ENCODE data around the gene STK32C. TPM values are rescaled to one million over a fixed set of nuclear protein-coding genes. Genes with fewer than 3 reads are reported as not detected.

Gene STK32C
- total and polyA plus RNA-seq, 4 donors, result 14.5 to 41.6 (median 28.1) TPM

DNA sequence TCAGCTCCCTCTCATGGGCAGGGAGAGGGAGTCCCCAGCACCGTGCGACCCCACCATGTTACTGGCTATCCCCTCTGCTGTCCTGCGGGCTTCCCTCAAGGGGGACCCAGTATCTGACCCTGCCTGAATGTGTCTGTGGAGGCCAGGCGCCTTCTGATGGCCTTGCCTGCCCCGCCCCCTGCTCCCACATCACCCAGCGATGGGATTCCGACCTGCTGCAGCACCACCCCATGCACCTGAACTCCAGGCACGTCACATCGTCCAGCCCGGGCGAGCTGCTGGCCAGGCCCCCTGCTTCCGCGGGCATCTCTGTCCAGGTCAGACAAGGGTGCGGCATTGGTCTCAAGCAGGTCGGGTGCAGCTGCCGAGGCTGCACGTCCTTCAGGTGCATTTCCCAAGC is 43.2 kb upstream of the STK32C start:
- no peaks in the 10 kb centered on the region for H3K27me3 ChIP-seq (ENCODE audit: control insufficient read depth, insufficient read depth, low read length)
- H3K9me3 ChIP-seq (ENCODE audit: control insufficient read depth, insufficient read depth, low read length), result no peaks in the 10 kb centered on the region
- no peak overlapping the region for H3K27ac ChIP-seq (ENCODE audit: low read depth, low read length)
- H3K4me1 ChIP-seq (ENCODE audit: control insufficient read depth, insufficient read depth, low read length), result no peaks in the 10 kb centered on the region
- peaks cover 94% of the 10 kb centered on the region for H3K36me3 ChIP-seq (ENCODE audit: control insufficient read depth, insufficient read depth, low read length)
- H3K4me3 ChIP-seq (ENCODE audit: low read depth, low read length), result no peak overlapping the region
- no peak for DNase-seq (ENCODE audit: low read depth in 4 of 6, low spot score in 6 of 6)
- WGBS (ENCODE audit: insufficient coverage), result 91% methylated on average over 17 of the region's 17 CpGs

DNA sequence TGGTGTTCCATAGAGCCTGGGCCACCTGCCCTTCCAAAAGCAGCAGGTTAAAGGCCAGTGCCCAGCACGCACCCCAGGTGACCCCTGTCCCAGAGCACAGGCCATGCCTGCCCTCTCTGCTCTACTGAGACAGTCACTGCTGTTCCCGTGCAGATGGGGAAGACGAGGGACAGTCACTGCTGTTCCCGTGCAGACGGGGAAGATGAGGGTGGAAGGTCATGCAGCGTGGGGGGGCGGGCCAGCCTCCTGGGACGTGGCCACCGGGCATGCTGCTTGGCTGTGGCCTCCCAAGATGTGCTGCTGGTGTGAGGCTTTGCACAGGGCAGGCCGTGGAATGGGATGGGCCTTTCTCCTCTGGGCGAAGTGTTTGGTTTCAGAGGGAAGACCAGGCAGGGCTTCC is 42.6 kb upstream of the STK32C start:
- Histone ChIP-seq H3K36me3 (ENCODE audit: control insufficient read depth, insufficient read depth, low read length) (peaks cover 93% of the 10 kb centered on the region), H3K4me3 (ENCODE audit: low read depth, low read length) (no peak overlapping the region), H3K27ac (ENCODE audit: low read depth, low read length) (no peak overlapping the region), H3K4me1 (ENCODE audit: control insufficient read depth, insufficient read depth, low read length) (no peaks in the 10 kb centered on the region), H3K27me3 (ENCODE audit: control insufficient read depth, insufficient read depth, low read length) (no peaks in the 10 kb centered on the region), H3K9me3 (ENCODE audit: control insufficient read depth, insufficient read depth, low read length) (no peaks in the 10 kb centered on the region)
- no peak for DNase-seq (ENCODE audit: low read depth in 4 of 6, low spot score in 6 of 6)
- 78% methylated on average over 10 of the region's 11 CpGs for WGBS (ENCODE audit: insufficient coverage)

DNA sequence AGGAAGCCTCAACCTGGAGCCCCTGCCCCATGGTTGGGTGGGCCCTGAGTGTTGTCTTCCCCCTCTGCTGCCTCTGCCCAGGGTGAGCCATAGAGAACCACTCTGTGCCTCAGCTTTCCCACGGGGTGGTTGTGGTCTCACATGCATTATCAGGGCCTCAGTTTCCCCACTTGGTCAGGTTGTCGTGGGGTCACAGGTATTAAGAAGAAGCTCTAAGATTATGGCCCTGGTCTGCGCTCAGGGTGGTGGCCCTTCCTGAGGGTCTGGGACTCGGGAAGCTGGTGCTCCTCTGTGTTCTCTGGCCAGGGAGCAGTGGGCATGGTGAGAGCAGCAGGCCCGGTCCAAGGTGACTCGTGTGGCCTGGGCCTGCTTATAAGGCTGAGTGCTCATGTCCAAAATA is 42.0 kb upstream of the STK32C start:
- Histone ChIP-seq H3K9me3 (ENCODE audit: control insufficient read depth, insufficient read depth, low read length) (no peaks in the 10 kb centered on the region), H3K27me3 (ENCODE audit: control insufficient read depth, insufficient read depth, low read length) (no peaks in the 10 kb centered on the region), H3K4me3 (ENCODE audit: low read depth, low read length) (no peak overlapping the region), H3K27ac (ENCODE audit: low read depth, low read length) (no peak overlapping the region), H3K36me3 (ENCODE audit: control insufficient read depth, insufficient read depth, low read length) (peaks cover 92% of the 10 kb centered on the region), H3K4me1 (ENCODE audit: control insufficient read depth, insufficient read depth, low read length) (no peaks in the 10 kb centered on the region)
- WGBS (ENCODE audit: insufficient coverage), result 86% methylated on average over 6 of the region's 6 CpGs
- DNase-seq (ENCODE audit: low read depth in 4 of 6, low spot score in 6 of 6), result no peak

DNA sequence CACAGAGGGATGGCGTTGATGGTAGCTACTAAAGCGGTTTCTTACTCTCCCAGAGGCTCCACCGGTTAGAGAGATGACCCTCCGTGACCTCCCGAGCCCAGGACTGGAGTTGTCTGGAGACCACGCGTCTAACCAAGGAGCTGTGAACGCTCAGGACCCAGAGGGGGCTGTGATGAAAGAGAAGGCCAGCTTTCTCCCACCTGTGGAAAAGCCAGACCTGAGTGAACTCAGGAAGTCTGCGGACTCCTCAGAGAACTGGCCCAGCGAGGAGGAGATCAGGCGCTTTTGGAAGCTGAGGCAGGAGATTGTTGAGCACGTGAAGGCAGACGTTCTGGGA is 40.1 kb upstream of the STK32C start:
- Histone ChIP-seq H3K36me3 (ENCODE audit: control insufficient read depth, insufficient read depth, low read length) (peaks cover 82% of the 10 kb centered on the region), H3K4me1 (ENCODE audit: control insufficient read depth, insufficient read depth, low read length) (no peaks in the 10 kb centered on the region), H3K27me3 (ENCODE audit: control insufficient read depth, insufficient read depth, low read length) (no peaks in the 10 kb centered on the region), H3K4me3 (ENCODE audit: low read depth, low read length) (no peak overlapping the region), H3K27ac (ENCODE audit: low read depth, low read length) (no peak overlapping the region), H3K9me3 (ENCODE audit: control insufficient read depth, insufficient read depth, low read length) (no peaks in the 10 kb centered on the region)
- DNase-seq (ENCODE audit: low read depth in 4 of 6, low spot score in 6 of 6), result no peak
- WGBS (ENCODE audit: insufficient coverage), result 81% methylated on average over 13 of the region's 13 CpGs

DNA sequence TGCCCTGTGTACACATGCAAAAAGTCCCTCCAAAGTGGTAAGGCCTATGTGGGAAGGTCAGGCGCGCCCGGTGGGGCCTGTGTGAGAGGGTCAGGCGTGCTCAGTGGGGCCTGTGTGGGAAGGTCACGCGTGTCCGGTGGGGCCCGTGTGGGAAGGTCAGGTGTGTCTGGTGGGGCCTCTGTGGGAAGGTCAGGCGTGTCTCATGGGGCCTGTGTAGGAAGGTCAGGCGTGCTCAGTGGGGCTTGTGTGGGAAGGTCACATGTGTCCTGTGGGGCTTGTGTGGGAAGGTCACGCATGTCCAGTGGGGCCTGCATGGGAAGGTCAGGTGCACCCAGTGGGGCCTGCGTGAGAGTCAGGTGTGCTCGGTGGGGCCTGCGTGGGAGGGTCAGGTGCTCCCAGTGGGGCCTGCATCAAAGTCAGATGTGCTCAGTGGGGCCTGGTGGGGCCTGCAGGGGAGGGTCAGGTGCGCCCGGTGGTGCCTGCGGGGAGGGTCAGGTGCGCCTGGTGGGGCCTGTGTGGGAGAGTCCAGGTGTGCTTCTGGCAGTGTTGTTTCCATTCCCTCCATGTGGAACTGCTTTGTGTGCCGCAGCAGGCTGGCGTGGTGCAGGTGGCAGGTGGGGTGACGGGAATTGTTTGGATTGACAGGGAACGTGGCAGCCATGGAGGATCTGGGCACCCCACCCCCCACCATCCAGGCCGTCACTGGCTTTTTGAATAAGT is 39.6 kb upstream of the STK32C start:
- no peaks in the 10 kb centered on the region for H3K27me3 ChIP-seq (ENCODE audit: control insufficient read depth, insufficient read depth, low read length)
- H3K4me3 ChIP-seq (ENCODE audit: low read depth, low read length), result no peak overlapping the region
- DNase-seq (ENCODE audit: low read depth in 4 of 6, low spot score in 6 of 6), result no peak
- H3K27ac ChIP-seq (ENCODE audit: low read depth, low read length), result no peak overlapping the region
- 97% methylated on average over 20 of the region's 23 CpGs for WGBS (ENCODE audit: insufficient coverage)
- no peaks in the 10 kb centered on the region for H3K4me1 ChIP-seq (ENCODE audit: control insufficient read depth, insufficient read depth, low read length)
- H3K36me3 ChIP-seq (ENCODE audit: control insufficient read depth, insufficient read depth, low read length), result peaks cover 78% of the 10 kb centered on the region
- no peaks in the 10 kb centered on the region for H3K9me3 ChIP-seq (ENCODE audit: control insufficient read depth, insufficient read depth, low read length)

DNA sequence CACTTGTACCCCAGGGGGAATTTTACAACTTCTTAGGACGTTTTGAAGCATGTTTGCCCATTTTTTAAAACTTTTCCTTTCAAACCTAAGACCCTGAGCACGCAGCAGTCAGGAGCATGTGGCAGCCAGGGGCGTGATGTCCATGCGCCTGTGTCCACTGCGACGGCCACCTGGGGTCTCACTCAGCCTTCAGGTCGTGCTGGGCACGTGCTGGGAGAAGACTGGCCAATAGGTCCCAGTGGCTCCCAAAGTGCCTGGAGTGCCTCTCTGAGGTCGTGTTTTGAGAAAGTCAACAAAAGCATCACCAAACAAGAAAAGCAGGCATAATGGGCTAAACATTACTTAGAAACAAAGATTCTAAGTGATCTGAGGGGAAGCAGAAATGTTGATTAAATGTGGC is 39.1 kb upstream of the STK32C start:
- H3K4me1 ChIP-seq (ENCODE audit: control insufficient read depth, insufficient read depth, low read length), result no peaks in the 10 kb centered on the region
- WGBS (ENCODE audit: insufficient coverage), result 89% methylated on average over 9 of the region's 9 CpGs
- no peak overlapping the region for H3K27ac ChIP-seq (ENCODE audit: low read depth, low read length)
- DNase-seq (ENCODE audit: low read depth in 4 of 6, low spot score in 6 of 6), result no peak
- H3K9me3 ChIP-seq (ENCODE audit: control insufficient read depth, insufficient read depth, low read length), result no peaks in the 10 kb centered on the region
- H3K27me3 ChIP-seq (ENCODE audit: control insufficient read depth, insufficient read depth, low read length), result no peaks in the 10 kb centered on the region
- H3K36me3 ChIP-seq (ENCODE audit: control insufficient read depth, insufficient read depth, low read length), result peaks cover 79% of the 10 kb centered on the region
- no peak overlapping the region for H3K4me3 ChIP-seq (ENCODE audit: low read depth, low read length)

DNA sequence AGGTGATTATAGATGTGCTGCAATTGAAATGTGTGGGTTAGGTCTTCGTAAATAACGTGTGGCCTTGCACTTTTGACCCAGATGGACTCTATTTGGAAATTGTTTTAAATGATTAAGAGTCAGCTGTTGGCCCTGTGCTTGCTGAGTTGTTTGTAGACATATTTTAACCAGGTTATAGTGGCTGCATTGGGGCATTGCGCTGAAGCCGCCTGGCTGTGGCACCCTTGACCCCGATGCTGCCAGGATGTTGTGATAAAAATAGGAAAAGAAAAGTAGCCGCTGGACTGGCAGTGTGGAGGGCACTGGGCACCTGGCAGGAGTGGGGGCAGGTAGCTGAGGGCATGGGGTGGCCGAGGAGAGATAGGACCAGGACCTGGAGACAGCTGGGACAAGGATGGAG is 37.6 kb upstream of the STK32C start:
- Histone ChIP-seq H3K9me3 (ENCODE audit: control insufficient read depth, insufficient read depth, low read length) (no peaks in the 10 kb centered on the region), H3K4me1 (ENCODE audit: control insufficient read depth, insufficient read depth, low read length) (no peaks in the 10 kb centered on the region), H3K27me3 (ENCODE audit: control insufficient read depth, insufficient read depth, low read length) (no peaks in the 10 kb centered on the region), H3K36me3 (ENCODE audit: control insufficient read depth, insufficient read depth, low read length) (peaks cover 70% of the 10 kb centered on the region), H3K27ac (ENCODE audit: low read depth, low read length) (no peak overlapping the region), H3K4me3 (ENCODE audit: low read depth, low read length) (no peak overlapping the region)
- no peak for DNase-seq (ENCODE audit: low read depth in 4 of 6, low spot score in 6 of 6)
- WGBS (ENCODE audit: insufficient coverage), result 94% methylated on average over 7 of the region's 7 CpGs

DNA sequence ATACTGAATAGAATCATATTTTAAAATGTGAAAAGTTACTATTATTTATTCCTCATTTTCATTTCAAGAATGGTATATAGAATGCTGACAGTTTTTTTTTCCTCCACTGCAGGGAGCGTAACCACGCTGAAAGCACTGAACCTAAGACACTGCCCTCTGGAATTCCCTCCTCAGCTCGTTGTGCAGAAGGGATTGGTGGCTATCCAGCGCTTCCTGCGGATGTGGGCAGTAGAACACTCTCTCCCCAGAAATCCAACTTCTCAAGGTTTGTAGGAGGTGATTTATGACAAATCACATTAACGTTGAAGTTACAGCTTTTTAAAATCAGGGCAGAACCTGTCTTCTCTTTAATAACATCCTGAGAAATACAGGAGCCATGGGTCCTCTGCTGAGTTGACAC is 36.6 kb upstream of the STK32C start:
- H3K4me3 ChIP-seq (ENCODE audit: low read depth, low read length), result no peak overlapping the region
- DNase-seq (ENCODE audit: low read depth in 4 of 6, low spot score in 6 of 6), result no peak
- WGBS (ENCODE audit: insufficient coverage), result 83% methylated on average over 1 of the region's 6 CpGs
- H3K4me1 ChIP-seq (ENCODE audit: control insufficient read depth, insufficient read depth, low read length), result no peaks in the 10 kb centered on the region
- H3K27me3 ChIP-seq (ENCODE audit: control insufficient read depth, insufficient read depth, low read length), result no peaks in the 10 kb centered on the region
- H3K27ac ChIP-seq (ENCODE audit: low read depth, low read length), result no peak overlapping the region
- H3K9me3 ChIP-seq (ENCODE audit: control insufficient read depth, insufficient read depth, low read length), result no peaks in the 10 kb centered on the region
- H3K36me3 ChIP-seq (ENCODE audit: control insufficient read depth, insufficient read depth, low read length), result peaks cover 67% of the 10 kb centered on the region

DNA sequence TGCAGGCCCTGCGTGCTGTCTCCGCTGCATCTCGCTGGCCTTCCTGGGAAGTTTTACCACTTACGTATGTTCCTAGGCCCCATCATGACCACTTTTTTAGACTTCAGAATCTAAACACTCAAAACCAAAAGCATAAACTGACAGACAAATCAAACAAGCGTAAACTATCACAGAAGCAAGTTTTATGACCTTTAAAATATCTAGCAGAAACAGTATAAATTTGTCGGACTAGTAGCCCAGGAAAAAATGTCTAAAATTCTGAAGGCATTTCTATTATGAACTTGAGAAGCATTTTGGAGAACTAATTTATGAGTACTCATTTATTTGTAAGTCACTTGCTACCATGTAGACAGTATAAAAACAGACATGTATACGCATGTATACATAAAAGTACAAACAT is 34.8 kb upstream of the STK32C start:
- Histone ChIP-seq H3K36me3 (ENCODE audit: control insufficient read depth, insufficient read depth, low read length) (peaks cover 64% of the 10 kb centered on the region), H3K4me1 (ENCODE audit: control insufficient read depth, insufficient read depth, low read length) (peaks cover 7% of the 10 kb centered on the region), H3K9me3 (ENCODE audit: control insufficient read depth, insufficient read depth, low read length) (no peaks in the 10 kb centered on the region), H3K27ac (ENCODE audit: low read depth, low read length) (no peak overlapping the region), H3K4me3 (ENCODE audit: low read depth, low read length) (no peak overlapping the region), H3K27me3 (ENCODE audit: control insufficient read depth, insufficient read depth, low read length) (no peaks in the 10 kb centered on the region)
- DNase-seq (ENCODE audit: low read depth in 4 of 6, low spot score in 6 of 6), result no peak
- WGBS (ENCODE audit: insufficient coverage), result 98% methylated on average over 4 of the region's 7 CpGs

DNA sequence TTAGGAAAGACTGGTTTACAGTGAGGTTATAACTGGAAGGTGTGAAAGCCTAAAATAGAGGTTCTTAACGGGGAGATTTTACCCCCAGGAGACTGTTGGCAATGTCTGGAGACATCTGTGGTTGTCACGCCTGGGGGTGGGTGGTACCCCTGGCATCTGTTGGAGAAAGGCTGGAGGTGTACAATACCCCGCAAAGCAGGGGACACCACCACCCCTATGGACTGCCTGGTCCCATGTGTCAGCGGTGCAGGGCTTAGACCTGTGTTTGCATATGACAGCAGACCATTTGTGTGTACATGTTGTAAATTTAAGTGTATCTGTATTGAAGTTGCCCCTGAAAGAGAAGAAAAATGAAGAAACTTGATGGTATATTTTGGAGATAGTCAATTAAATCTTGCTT is 34.0 kb upstream of the STK32C start:
- Histone ChIP-seq H3K36me3 (ENCODE audit: control insufficient read depth, insufficient read depth, low read length) (peaks cover 59% of the 10 kb centered on the region), H3K4me3 (ENCODE audit: low read depth, low read length) (no peak overlapping the region), H3K4me1 (ENCODE audit: control insufficient read depth, insufficient read depth, low read length) (peaks cover 11% of the 10 kb centered on the region), H3K27me3 (ENCODE audit: control insufficient read depth, insufficient read depth, low read length) (no peaks in the 10 kb centered on the region), H3K9me3 (ENCODE audit: control insufficient read depth, insufficient read depth, low read length) (no peaks in the 10 kb centered on the region), H3K27ac (ENCODE audit: low read depth, low read length) (no peak overlapping the region)
- WGBS (ENCODE audit: insufficient coverage), result 100% methylated on average over 1 of the region's 4 CpGs
- no peak for DNase-seq (ENCODE audit: low read depth in 4 of 6, low spot score in 6 of 6)

All from spinal cord (tissue), 10 donors.